Astrocyte (in vitro differentiated cells and primary cell): Measurements from ENCODE around the gene TPD52L2.

ENCODE experiments used
- EZH2 ChIP-seq: IDR thresholded peaks from 2 replicates; pipeline ENCODE4 v1.6.1; 2012; ENCODE audit warnings: mild to moderate bottlenecking, low read length, inconsistent platforms; ENCODE audit not compliant: insufficient read depth
- TF ChIP-seq, protein P1 (sequence below): IDR thresholded peaks from 2 replicates; pipeline ENCODE4 v1.5.1; 2011; ENCODE audit warnings: low read depth, mild to moderate bottlenecking, inconsistent platforms, low read length, moderate library complexity; ENCODE audit not compliant: insufficient read depth

GRCh38 chr20:63830841-63831588, 34.1 kb upstream of the TPD52L2 start, which contains the start of gene ZBTB46:
- TF ChIP-seq, protein P1, sequence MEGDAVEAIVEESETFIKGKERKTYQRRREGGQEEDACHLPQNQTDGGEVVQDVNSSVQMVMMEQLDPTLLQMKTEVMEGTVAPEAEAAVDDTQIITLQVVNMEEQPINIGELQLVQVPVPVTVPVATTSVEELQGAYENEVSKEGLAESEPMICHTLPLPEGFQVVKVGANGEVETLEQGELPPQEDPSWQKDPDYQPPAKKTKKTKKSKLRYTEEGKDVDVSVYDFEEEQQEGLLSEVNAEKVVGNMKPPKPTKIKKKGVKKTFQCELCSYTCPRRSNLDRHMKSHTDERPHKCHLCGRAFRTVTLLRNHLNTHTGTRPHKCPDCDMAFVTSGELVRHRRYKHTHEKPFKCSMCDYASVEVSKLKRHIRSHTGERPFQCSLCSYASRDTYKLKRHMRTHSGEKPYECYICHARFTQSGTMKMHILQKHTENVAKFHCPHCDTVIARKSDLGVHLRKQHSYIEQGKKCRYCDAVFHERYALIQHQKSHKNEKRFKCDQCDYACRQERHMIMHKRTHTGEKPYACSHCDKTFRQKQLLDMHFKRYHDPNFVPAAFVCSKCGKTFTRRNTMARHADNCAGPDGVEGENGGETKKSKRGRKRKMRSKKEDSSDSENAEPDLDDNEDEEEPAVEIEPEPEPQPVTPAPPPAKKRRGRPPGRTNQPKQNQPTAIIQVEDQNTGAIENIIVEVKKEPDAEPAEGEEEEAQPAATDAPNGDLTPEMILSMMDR: no peak
- TF ChIP-seq EZH2: no peak
